ENCODE results near the gene SLC39A13. TPM values are rescaled to one million over a fixed set of nuclear protein-coding genes. Genes with fewer than 3 reads are reported as not detected.

SLC39A13 gene
- total RNA-seq, 1 experiment from 2014 or later, result 32.5 TPM

- H3K4me2 ChIP-seq (ENCODE audit: low read length), result no peak overlapping the region
These were observed 7.6 kb upstream of the SLC39A13 start for GRCh38 chr11:47400768-47401279.

GRCh38 chr11:47403135-47403534 is 5.3 kb upstream of the SLC39A13 start:
- Histone ChIP-seq H3K27ac (ENCODE audit: low read length) (no peak overlapping the region), H3K79me2 (ENCODE audit: low read length) (no peaks in the 10 kb centered on the region), H3K27me3 (ENCODE audit: low read length) (no peaks in the 10 kb centered on the region), H4K20me1 (ENCODE audit: low read length) (no peaks in the 10 kb centered on the region), H2AFZ (ENCODE audit: low read length) (no peak overlapping the region), H3K4me2 (ENCODE audit: low read length) (no peak overlapping the region), H3K9me2 (replicated peaks; ENCODE audit: low read length) (no peaks in the 10 kb centered on the region), H3K4me1 (ENCODE audit: insufficient read depth, low read length) (peaks cover 8% of the 10 kb centered on the region), H3K4me3 (ENCODE audit: low read length) (no peak overlapping the region), H3K36me3 (ENCODE audit: low read depth, low read length) (no peaks in the 10 kb centered on the region), H3K9ac (ENCODE audit: low read length) (no peak overlapping the region), H3F3A (ENCODE audit: low read length, unreplicated experiment) (no peaks in the 10 kb centered on the region), H3K9me3 (ENCODE audit: low read length) (no peaks in the 10 kb centered on the region)
- TF ChIP-seq, protein P1, sequence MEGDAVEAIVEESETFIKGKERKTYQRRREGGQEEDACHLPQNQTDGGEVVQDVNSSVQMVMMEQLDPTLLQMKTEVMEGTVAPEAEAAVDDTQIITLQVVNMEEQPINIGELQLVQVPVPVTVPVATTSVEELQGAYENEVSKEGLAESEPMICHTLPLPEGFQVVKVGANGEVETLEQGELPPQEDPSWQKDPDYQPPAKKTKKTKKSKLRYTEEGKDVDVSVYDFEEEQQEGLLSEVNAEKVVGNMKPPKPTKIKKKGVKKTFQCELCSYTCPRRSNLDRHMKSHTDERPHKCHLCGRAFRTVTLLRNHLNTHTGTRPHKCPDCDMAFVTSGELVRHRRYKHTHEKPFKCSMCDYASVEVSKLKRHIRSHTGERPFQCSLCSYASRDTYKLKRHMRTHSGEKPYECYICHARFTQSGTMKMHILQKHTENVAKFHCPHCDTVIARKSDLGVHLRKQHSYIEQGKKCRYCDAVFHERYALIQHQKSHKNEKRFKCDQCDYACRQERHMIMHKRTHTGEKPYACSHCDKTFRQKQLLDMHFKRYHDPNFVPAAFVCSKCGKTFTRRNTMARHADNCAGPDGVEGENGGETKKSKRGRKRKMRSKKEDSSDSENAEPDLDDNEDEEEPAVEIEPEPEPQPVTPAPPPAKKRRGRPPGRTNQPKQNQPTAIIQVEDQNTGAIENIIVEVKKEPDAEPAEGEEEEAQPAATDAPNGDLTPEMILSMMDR (conservative IDR thresholded peaks at IDR 0.05; ENCODE audit: low read depth, low read length), result no peak
- intact Hi-C loops (cut with micrococcal nuclease), result no loop called here
- POLR2A ChIA-PET (ENCODE audit: unreplicated experiment), result interaction anchor here (0.6 kb wide), 1 partner anchor 740 kb away, joined by 6 read pairs; no protein-coding TSS in a partner anchor
- no peak for DNase-seq
- no TSS peak for BruUV-seq (replicated peaks)
- no peak for ATAC-seq
- CTCF ChIA-PET, result no interaction called here

More at GRCh38 chr11:47400768-47401279, 7.6 kb upstream of the SLC39A13 start:
- Histone ChIP-seq H4K20me1 (ENCODE audit: low read length) (no peaks in the 10 kb centered on the region), H3K27ac (ENCODE audit: low read length) (no peak overlapping the region), H3K79me2 (ENCODE audit: low read length) (no peaks in the 10 kb centered on the region), H3K9me2 (replicated peaks; ENCODE audit: low read length) (no peaks in the 10 kb centered on the region), H3F3A (ENCODE audit: low read length, unreplicated experiment) (no peaks in the 10 kb centered on the region), H3K9me3 (ENCODE audit: low read length) (no peaks in the 10 kb centered on the region), H3K9ac (ENCODE audit: low read length) (no peak overlapping the region), H3K4me1 (ENCODE audit: insufficient read depth, low read length) (no peaks in the 10 kb centered on the region), H2AFZ (ENCODE audit: low read length) (no peak overlapping the region), H3K4me3 (ENCODE audit: low read length) (no peak overlapping the region; the same call in 1 of the 2 replicates), H3K27me3 (ENCODE audit: low read length) (no peaks in the 10 kb centered on the region), H3K36me3 (ENCODE audit: low read depth, low read length) (no peaks in the 10 kb centered on the region)
- ATAC-seq (peak; percentile 20; the same call in 1 of the 2 replicates), DNase-seq (no peak)
- BruUV-seq (replicated peaks), result no TSS peak
- intact Hi-C loops (cut with micrococcal nuclease), result no loop called here
- POLR2A ChIA-PET (ENCODE audit: unreplicated experiment), result no interaction called here
- TF ChIP-seq, protein P1 (conservative IDR thresholded peaks at IDR 0.05; ENCODE audit: low read depth, low read length), result no peak
- TF ChIP-seq EZH2 (IDR thresholded peaks at IDR 0.05; ENCODE audit: low read length, unreplicated experiment), result no peak
- no peak for TF ChIP-seq EZH2phosphoT487 (IDR thresholded peaks at IDR 0.05; ENCODE audit: borderline replicate concordance, low read length)
- CTCF ChIA-PET, result interaction anchor here (0.5 kb wide), 1 partner anchor 54 kb away, joined by 5 read pairs; no protein-coding TSS in a partner anchor

- no peaks in the 10 kb centered on the region for H3K9me3 ChIP-seq (ENCODE audit: low read length)
- H3K4me3 ChIP-seq (ENCODE audit: low read length), result no peak overlapping the region
- ATAC-seq, result no peak
- no peak for DNase-seq
- H4K20me1 ChIP-seq (ENCODE audit: low read length), result no peaks in the 10 kb centered on the region
- BruUV-seq (replicated peaks), result no TSS peak
- peaks cover 8% of the 10 kb centered on the region for H3K4me1 ChIP-seq (ENCODE audit: insufficient read depth, low read length)
- H3F3A ChIP-seq (ENCODE audit: low read length, unreplicated experiment), result no peaks in the 10 kb centered on the region
- H3K9ac ChIP-seq (ENCODE audit: low read length), result no peak overlapping the region
- H2AFZ ChIP-seq (ENCODE audit: low read length), result no peak overlapping the region
- no peaks in the 10 kb centered on the region for H3K27me3 ChIP-seq (ENCODE audit: low read length)
- no peaks in the 10 kb centered on the region for H3K9me2 ChIP-seq (replicated peaks; ENCODE audit: low read length)
- H3K36me3 ChIP-seq (ENCODE audit: low read depth, low read length), result no peaks in the 10 kb centered on the region
- H3K4me2 ChIP-seq (ENCODE audit: low read length), result no peak overlapping the region
- intact Hi-C loops (cut with micrococcal nuclease), result no loop called here
- TF ChIP-seq, protein P1 (conservative IDR thresholded peaks at IDR 0.05; ENCODE audit: low read depth, low read length), result no peak
- TF ChIP-seq EZH2phosphoT487 (IDR thresholded peaks at IDR 0.05; ENCODE audit: borderline replicate concordance, low read length) (no peak), EZH2 (IDR thresholded peaks at IDR 0.05; ENCODE audit: low read length, unreplicated experiment) (no peak)
- H3K79me2 ChIP-seq (ENCODE audit: low read length), result 0 out of 2 replicates have a peak, but pooled peaks cover under 1% of the 10 kb centered on the region
- no peak overlapping the region for H3K27ac ChIP-seq (ENCODE audit: low read length)
- CTCF ChIA-PET, result no interaction called here
- POLR2A ChIA-PET (ENCODE audit: unreplicated experiment), result no interaction called here
These were observed 4.8 kb upstream of the SLC39A13 start for GRCh38 chr11:47403571-47403970.
